ENCODE data around the gene RBL1. TPM values are rescaled to one million over a fixed set of nuclear protein-coding genes. Genes with fewer than 3 reads are reported as not detected.
"Not testable (repeated sequence)": the region's sequence is repeated elsewhere in the genome, so short reads cannot be mapped to it uniquely, and the experiment has no call there.

Gene RBL1
- total RNA-seq, 1 donor from 2014 or later = 50.0 TPM

- intact Hi-C loops (cut with micrococcal nuclease) = no loop called here
These were observed 98.7 kb downstream of the RBL1 start for GRCh38 chr20:36997121-36997520.

DNA sequence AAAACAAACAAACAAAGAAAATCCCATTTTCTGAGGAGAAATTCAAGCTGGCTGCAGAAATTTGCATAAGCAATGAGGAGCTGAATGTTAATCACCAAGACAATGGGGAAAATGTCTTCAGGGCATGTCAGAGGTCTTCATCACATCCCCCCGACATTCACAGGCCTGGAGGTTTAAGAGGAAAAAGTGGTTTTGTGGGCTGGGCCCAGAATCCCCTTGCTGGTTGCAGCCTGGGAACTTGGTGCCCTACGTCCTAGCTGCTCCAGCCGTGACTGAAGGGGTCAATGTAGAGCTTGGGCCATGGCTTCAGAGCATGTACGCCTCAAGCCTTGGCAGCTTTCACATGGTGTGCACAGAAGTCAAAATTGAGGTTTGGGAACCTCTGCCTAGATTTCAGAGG is 101.6 kb downstream of the RBL1 start:
- intact Hi-C loops (cut with micrococcal nuclease) = not testable (repeated sequence)

DNA sequence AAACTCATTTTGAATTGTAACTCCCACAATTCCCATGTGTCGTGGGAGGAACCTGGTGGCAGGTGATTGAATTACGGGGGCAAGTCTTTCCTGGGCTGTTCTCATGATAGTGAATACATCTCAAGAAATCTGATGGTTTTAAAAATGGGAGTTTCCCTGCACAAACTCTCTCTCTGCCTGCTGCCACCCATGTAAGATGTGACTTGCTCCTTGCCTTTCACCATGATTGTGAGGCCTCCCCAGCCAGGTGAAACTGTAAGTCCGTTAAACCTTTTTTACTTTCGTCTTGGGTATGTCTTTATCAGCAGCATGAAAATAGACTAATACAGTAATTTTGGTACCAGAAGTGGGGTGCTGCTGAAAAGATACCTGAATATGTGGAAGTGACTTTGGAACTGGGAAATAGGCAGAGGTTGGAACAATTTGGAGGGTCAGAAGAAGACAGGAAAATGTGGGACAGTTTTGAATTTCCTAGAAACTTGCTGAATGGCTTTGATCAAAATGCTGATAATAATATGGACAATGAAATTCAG is 102.9 kb downstream of the RBL1 start:
- intact Hi-C loops (cut with micrococcal nuclease) = no loop called here

DNA sequence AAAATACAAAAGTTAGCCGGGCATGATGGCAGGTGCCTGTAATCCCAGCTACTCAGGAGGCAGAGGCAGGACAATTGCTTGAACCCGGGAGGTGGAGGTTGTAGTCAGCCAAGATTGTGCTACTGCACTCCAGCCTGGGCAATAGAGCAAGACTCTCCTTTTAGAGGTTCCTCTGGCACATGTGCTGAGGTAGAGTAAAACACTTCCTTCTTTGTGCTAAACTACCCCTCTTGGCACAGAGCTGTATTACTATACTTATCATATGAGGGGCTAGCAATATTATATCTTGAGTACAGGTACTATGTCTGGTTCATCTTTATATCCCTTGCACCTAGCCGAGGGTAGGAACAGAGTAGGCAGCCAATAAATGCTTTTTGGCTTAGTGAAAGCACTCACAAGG is 104.1 kb downstream of the RBL1 start:
- intact Hi-C loops (cut with micrococcal nuclease) = no loop called here

DNA sequence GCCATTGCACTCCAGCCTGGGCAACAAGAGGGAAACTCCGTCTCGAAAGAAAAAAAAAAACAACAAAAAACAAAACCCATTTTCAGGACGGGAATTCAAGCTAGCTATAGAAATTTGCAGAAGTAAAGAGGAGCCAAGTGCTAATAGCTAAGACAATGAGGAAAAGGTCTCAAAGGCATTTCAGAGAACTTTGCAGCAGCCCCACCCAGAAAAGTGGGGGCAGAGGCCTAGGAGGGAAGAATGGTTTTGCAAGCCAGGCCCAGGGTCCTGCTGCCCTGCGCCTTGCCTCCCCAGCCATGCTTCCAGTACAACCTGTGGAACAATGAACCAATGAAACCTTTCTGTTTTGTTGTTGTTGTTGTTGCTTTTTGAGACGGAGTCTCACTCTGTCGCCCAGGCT is 106.0 kb downstream of the RBL1 start:
- intact Hi-C loops (cut with micrococcal nuclease) = no loop called here

DNA sequence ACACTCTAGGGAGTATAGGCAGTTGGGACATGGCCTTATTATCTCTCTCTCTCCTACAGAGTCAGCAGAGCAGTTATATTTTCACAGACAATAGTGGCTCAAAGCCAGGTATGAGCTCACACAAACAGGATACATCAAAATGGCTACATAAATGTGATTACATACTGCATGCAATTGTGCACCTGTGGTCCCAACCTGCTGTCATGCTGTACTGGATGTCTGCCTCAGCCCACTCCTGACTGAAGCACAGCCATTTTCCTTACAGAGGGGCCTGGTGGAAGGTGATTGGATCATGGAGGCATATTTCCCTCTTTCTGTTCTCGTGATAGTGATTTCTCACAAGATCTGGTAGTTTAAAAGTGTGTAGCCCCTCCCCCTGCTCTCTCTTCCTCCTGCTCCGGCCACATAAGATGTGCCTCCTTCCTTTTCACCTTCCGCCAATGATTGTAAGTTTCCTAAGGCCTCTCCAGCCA is 107.3 kb downstream of the RBL1 start:
- intact Hi-C loops (cut with micrococcal nuclease) = no loop called here

GRCh38 chr20:36984257-36984638 is 111.5 kb downstream of the RBL1 start:
- intact Hi-C loops (cut with micrococcal nuclease) = no loop called here

DNA sequence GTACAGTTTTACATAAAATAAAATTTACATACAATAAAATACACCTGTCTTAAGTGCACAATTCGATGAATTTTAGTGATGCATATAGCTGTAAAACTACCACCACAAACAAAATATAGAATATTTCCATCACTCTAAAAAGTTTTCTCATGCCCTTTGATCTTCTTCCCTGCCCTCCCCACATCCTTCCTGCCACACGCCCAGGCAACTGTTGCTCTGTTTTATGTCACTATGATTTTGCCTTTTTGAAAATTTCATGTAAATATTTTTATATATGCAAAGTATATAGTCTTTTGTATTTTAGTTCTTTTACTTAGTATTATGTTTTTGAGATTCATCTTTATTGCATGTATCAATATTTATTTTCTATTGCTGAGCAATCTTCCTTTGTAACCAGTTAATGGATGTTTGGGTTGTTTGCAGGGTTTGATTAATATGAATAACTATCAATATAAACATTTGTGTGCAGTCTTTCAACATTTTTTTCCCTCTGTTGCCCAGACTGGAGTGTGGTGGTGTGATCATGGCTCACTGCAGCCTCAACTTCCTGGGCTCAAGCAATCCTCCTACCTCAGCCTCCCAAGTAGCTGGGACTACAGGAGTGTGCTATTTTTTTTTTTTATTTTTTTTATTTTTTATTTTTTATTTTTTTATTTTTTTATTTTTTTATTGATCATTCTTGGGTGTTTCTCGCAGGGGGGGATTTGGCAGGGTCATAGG is 120.5 kb downstream of the RBL1 start:
- intact Hi-C loops (cut with micrococcal nuclease) = loop anchor here (1.0 kb wide), 3 partner anchors 28 to 68 kb away; no protein-coding TSS in a partner anchor

GRCh38 chr20:36974660-36975059 is 121.1 kb downstream of the RBL1 start:
- intact Hi-C loops (cut with micrococcal nuclease) = loop anchor here (1.0 kb wide), 3 partner anchors 27 to 69 kb away; no protein-coding TSS in a partner anchor

DNA sequence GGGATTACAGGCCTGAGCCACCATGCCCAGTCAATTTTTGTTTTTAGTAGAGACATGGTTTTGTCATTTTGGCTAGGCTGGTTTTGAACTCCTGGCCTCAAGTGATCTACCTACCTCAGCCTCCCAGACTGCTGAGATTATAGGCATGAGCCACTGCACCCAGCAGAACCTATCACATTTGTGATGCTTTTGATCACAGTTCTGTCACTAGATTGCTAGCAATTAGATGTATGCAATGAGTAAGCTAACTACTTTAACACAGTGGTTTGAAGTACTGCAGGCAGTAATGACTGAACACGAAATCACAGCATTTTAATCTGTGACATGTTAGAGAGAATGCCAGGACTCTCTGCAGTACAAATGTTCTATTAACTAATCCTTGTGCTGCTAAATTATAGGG is 124.7 kb downstream of the RBL1 start:
- intact Hi-C loops (cut with micrococcal nuclease) = no loop called here

GRCh38 chr20:36969478-36970186 is 126.2 kb downstream of the RBL1 start:
- intact Hi-C loops (cut with micrococcal nuclease) = loop anchor here (1.0 to 5.0 kb wide), 2 partner anchors 18 to 38 kb away; partner anchors contain the start of gene SAMHD1

DNA sequence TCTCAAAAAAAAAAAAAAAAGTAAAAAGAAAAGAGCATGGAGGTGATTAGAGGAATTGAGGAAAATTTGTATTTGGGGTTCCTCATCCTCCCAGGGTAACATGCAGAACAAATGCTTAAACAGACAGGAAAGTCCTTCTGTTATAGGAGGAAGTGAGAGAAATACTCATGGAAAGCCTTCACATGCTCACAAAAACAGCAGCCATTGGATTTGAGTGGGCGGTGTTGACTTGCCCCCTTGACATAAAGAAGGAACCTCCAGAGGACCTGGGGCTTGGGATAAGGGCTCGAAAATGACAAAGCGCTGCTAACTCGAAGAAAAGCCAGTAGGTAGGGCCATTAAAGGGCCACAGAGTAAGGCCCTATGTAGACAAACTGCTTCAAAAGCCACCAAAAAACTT is 126.7 kb downstream of the RBL1 start:
- intact Hi-C loops (cut with micrococcal nuclease) = loop anchor here (1.0 to 5.0 kb wide), 2 partner anchors 18 to 38 kb away; partner anchors contain the start of gene SAMHD1

DNA sequence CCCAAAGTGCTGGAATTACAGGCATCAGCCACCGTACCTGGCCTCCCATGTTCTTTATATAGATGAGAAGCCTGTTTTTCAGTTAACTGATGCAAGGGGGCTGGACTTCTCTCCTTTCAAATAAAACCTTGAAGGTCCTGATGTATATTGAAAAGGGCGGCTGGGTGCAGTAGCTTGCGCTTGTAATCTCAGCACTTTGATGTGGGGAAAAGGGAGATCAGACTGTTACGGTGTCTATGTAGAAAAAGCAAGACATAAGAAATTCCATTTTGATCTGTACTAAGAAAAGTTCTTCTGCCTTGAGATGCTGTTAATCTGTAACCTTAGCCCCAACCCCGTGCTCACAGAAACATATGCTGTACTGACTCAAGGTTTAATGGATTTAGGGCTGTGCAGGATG is 128.2 kb downstream of the RBL1 start:
- intact Hi-C loops (cut with micrococcal nuclease) = loop anchor here (5.0 kb wide), 1 partner anchor 40 kb away; no protein-coding TSS in a partner anchor

- intact Hi-C loops (cut with micrococcal nuclease) = loop anchor here (5.0 kb wide), 1 partner anchor 40 kb away; no protein-coding TSS in a partner anchor
These were observed 128.8 kb downstream of the RBL1 start for GRCh38 chr20:36966965-36967364.

GRCh38 chr20:36962354-36962941 is 133.3 kb downstream of the RBL1 start:
- intact Hi-C loops (cut with micrococcal nuclease) = not testable (repeated sequence)

- intact Hi-C loops (cut with micrococcal nuclease) = no loop called here
These were observed 136.6 kb downstream of the RBL1 start for GRCh38 chr20:36959242-36959641.

- intact Hi-C loops (cut with micrococcal nuclease) = no loop called here
These were observed 137.7 kb downstream of the RBL1 start for GRCh38 chr20:36957875-36958667.

- intact Hi-C loops (cut with micrococcal nuclease) = no loop called here
These were observed 139.1 kb downstream of the RBL1 start for GRCh38 chr20:36956674-36957073.

- intact Hi-C loops (cut with micrococcal nuclease) = no loop called here
These were observed 139.8 kb downstream of the RBL1 start for GRCh38 chr20:36956016-36956415.

DNA sequence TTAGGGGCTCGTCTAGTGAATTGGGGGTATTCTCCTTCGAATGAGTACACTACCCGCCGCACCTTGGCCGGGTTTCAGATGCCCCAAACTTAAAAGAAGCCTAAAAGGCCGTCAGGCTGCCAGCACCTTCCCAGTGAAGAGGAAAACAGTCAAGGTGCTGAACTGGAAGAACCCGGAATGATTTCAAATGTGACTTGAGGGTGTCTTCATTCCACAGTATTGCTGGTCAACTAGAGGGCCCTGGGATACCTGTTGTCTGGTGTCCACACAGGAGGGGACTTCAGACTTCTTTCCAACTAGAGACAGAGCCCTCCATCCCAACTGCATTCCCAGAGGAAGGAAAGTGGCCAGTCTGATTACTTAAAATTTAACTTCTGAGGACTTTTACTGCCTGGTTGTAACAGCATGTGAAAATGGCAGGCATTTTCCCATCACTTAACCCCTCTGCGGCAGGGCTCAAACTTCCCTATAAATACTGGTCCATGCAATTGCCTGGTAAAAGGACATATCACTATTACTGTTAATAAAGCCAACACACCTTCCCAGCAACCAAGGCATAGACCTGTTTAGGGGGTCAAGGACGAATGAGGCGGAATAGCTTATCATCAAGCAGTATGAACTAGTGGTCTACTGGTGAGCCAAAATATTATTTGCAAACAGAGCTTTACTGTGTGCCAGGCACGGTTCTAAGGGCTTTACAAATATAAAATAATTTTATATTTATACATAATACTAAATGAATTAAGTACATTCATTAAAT is 143.6 kb downstream of the RBL1 start:
- intact Hi-C loops (cut with micrococcal nuclease) = loop anchor here (1.0 to 5.0 kb wide), 6 partner anchors 17 to 227 kb away; partner anchors contain the start of genes DSN1, MROH8, RBL1 and RPN2

Data from T-helper 1 cell treated with Interleukin-12 subunit alpha and Interleukin-12 subunit beta and Interleukin-4 antibody, amounts not matched to agents 30 ng/mL and 1 ng/mL, for 36 hours (primary cell).